CD14-positive monocyte (primary cell): Measurements from ENCODE around the gene STX10. TPM values are rescaled to one million over a fixed set of nuclear protein-coding genes. Genes with fewer than 3 reads are reported as not detected.

Experiments
- DNase-seq, 3 donors: peaks; one replicate each; pipeline ENCODE4 v3.0.0-alpha.2; 2011 to 2022
- H2AFZ ChIP-seq: 2 replicates; pipeline ENCODE4 v1.6.0; 2012; ENCODE audit warnings: mild to moderate bottlenecking, low read depth, low read length, inconsistent platforms; ENCODE audit not compliant: insufficient read depth, poor library complexity, severe bottlenecking
- H3K27ac ChIP-seq, 2 donors: 1 replicate in 1 of 2; 2 replicates in 1 of 2; pipeline ENCODE4 v1.5.1; 2012 to 2013; ENCODE audit warnings: low read length in 2 of 2, control low read depth in 1 of 2, inconsistent platforms in 1 of 2, low read depth in 1 of 2, mild to moderate bottlenecking in 1 of 2
- H3K27me3 ChIP-seq, 2 donors: one replicate each; pipeline versions ENCODE4 v1.6.0 to v1.6.1; 2011 to 2013; ENCODE audit warnings: low read length in 2 of 2; ENCODE audit not compliant: control insufficient read depth in 2 of 2, insufficient read depth in 2 of 2
- H3K36me3 ChIP-seq, 2 donors: replicated peaks in 1 of 2; 1 replicate in 1 of 2; 2 replicates in 1 of 2; pipeline versions ENCODE4 v1.5.1 to v1.6.1; 2012 to 2013; ENCODE audit warnings: low read length in 2 of 2, control low read depth in 1 of 2, inconsistent platforms in 1 of 2, mild to moderate bottlenecking in 1 of 2; ENCODE audit not compliant: insufficient read depth in 2 of 2, control insufficient read depth in 1 of 2
- H3K4me1 ChIP-seq, 2 donors: 1 replicate in 1 of 2; 2 replicates in 1 of 2; pipeline versions ENCODE4 v1.5.1 to v1.6.1; 2012 to 2013; ENCODE audit warnings: low read length in 2 of 2, control low read depth in 1 of 2, inconsistent platforms in 1 of 2, mild to moderate bottlenecking in 1 of 2, moderate library complexity in 1 of 2; ENCODE audit not compliant: insufficient read depth in 2 of 2, control insufficient read depth in 1 of 2
- H3K4me2 ChIP-seq: replicated peaks from 2 replicates; pipeline ENCODE3; 2012; ENCODE audit warnings: low read length, moderate library complexity, mild to moderate bottlenecking; ENCODE audit not compliant: poor library complexity, severe bottlenecking; ENCODE audit errors: extremely low read depth
- H3K4me3 ChIP-seq, 3 experiments: fragments of 200-600 bp in 1 of 3; sonication (generic) in 1 of 3; replicated peaks in 1 of 3; 1 replicate in 2 of 3; 2 replicates in 1 of 3; pipeline ENCODE4 v1.5.1; 2011 to 2013; ENCODE audit warnings: low read length in 3 of 3, mild to moderate bottlenecking in 3 of 3, control low read depth in 2 of 3, low read depth in 2 of 3, inconsistent platforms in 1 of 3, moderate library complexity in 1 of 3
- H3K79me2 ChIP-seq: 2 replicates; pipeline ENCODE4 v1.6.0; 2012; ENCODE audit warnings: mild to moderate bottlenecking, control low read depth, inconsistent platforms, low read length, moderate library complexity; ENCODE audit not compliant: insufficient read depth
- H3K9ac ChIP-seq: 2 replicates; pipeline ENCODE4 v1.6.0; 2017; ENCODE audit warnings: low read length, mild to moderate bottlenecking; ENCODE audit not compliant: insufficient read depth, poor library complexity, severe bottlenecking
- H3K9me3 ChIP-seq, 2 donors: replicated peaks in 1 of 2; 1 replicate in 1 of 2; 2 replicates in 1 of 2; pipeline versions ENCODE4 v1.5.1 to v1.6.1; 2012 to 2013; ENCODE audit warnings: low read length in 2 of 2, control low read depth in 1 of 2; ENCODE audit not compliant: control insufficient read depth in 1 of 2, insufficient read depth in 1 of 2
- H4K20me1 ChIP-seq: 2 replicates; pipeline ENCODE4 v1.6.0; 2012; ENCODE audit warnings: mild to moderate bottlenecking, low read length, control low read depth, moderate library complexity; ENCODE audit not compliant: insufficient read depth
- H3K27ac Mint-ChIP-seq, 7 donors: one replicate each; pipeline ENCODE4 v1.8.0; 2020; ENCODE audit warnings: mild to moderate bottlenecking in 7 of 7, mixed read lengths in 7 of 7, moderate library complexity in 6 of 7, inconsistent platforms in 2 of 7
- H3K27me3 Mint-ChIP-seq, 3 donors: one replicate each; pipeline ENCODE4 v1.8.0; 2021 to 2022; ENCODE audit warnings: low read depth in 3 of 3, mild to moderate bottlenecking in 3 of 3, mixed read lengths in 3 of 3, moderate library complexity in 3 of 3, inconsistent platforms in 1 of 3
- H3K36me3 Mint-ChIP-seq, 2 donors: one replicate each; pipeline ENCODE4 v1.8.0; 2020; ENCODE audit warnings: mixed read lengths in 2 of 2, inconsistent platforms in 1 of 2, mild to moderate bottlenecking in 1 of 2
- H3K4me1 Mint-ChIP-seq: one replicate; pipeline ENCODE4 v1.8.0; 2020; ENCODE audit warnings: mild to moderate bottlenecking, mixed read lengths
- H3K4me3 Mint-ChIP-seq, 2 donors: one replicate each; pipeline ENCODE4 v1.8.0; 2020; ENCODE audit warnings: mild to moderate bottlenecking in 2 of 2, mixed read lengths in 2 of 2, moderate library complexity in 1 of 2
- H3K9me3 Mint-ChIP-seq, 7 donors: one replicate each; pipeline ENCODE4 v1.8.0; 2020 to 2022; ENCODE audit warnings: mixed read lengths in 7 of 7, mild to moderate bottlenecking in 6 of 7, moderate library complexity in 6 of 7, inconsistent platforms in 2 of 7
- WGBS: methylation state at CpG from one replicate; pipeline ENCODE4 v1.1.5; 2013; ENCODE audit warnings: missing lambda C conversion rate; ENCODE audit not compliant: insufficient coverage; 5-methylcytosine and 5-hydroxymethylcytosine counted together
- intact Hi-C, 2 donors: fragments of 100-400 bp; cut with micrococcal nuclease; formaldehyde crosslinking; loops; one replicate each; pipeline versions ENCODE4 v1.15.0 to v1.15.1; 2023
- polyA plus RNA-seq, 3 donors: library from polyadenylated mRNA; depleted of rRNA in 1 of 3; unstranded in 2 of 3; stranded (reverse) in 1 of 3; fragments of 300-500 nt in 2 of 3; fragments of >200 nt in 1 of 3; fragmentation: Illumina TruSeq in 2 of 3; gene quantifications; 1 replicate in 2 of 3; 2 replicates in 1 of 3; pipeline ENCODE4 v1.2.3, GENCODE V29; 2012 to 2021
- TF ChIP-seq, protein P1 (sequence below): fragments of 200-600 bp; IDR thresholded peaks from one replicate; pipeline ENCODE4 v1.8.0; 2022; ENCODE audit warnings: antibody characterized with exemption, mild to moderate bottlenecking

The STX10 gene
- polyA plus RNA-seq, 3 donors, result 158 to 392 (median 172) TPM

GRCh38 chr19:13104848-13105711 is 45.1 kb downstream of the STX10 start:
- peaks cover 45% of the 10 kb centered on the region for H3K4me1 Mint-ChIP-seq
- no peaks in the 10 kb centered on the region for H3K27me3 ChIP-seq
- peak in 1 of 3 donors; percentile 38 for DNase-seq
- no peaks in the 10 kb centered on the region for H3K9me3 ChIP-seq
- peaks cover 18 to 24% of the 10 kb centered on the region in 2 donors for H3K36me3 ChIP-seq
- H3K9ac ChIP-seq, result peak overlapping the region; percentile 67
- peaks cover 53 to 64% of the 10 kb centered on the region in 2 donors for H3K4me1 ChIP-seq
- H3K9me3 Mint-ChIP-seq, result no peaks in the 10 kb centered on the region
- H3K27me3 Mint-ChIP-seq, result peaks cover 0 to 3% (median 0%) of the 10 kb centered on the region in 3 donors
- H2AFZ ChIP-seq, result peak overlapping the region; percentile 96
- WGBS, result 4% methylated on average over 3 of the region's 29 CpGs
- intact Hi-C loops, result loop anchor here (5.0 kb wide), 1 partner anchor 47 kb away; the partner anchor contains the start of genes IER2 (in 2 of the 2) and STX10 (in 2 of the 2)
- peak overlapping the region; percentile 89 to 97 (median 95) for H3K27ac Mint-ChIP-seq
- H3K79me2 ChIP-seq, result peaks cover 65% of the 10 kb centered on the region
- TF ChIP-seq, protein P1, sequence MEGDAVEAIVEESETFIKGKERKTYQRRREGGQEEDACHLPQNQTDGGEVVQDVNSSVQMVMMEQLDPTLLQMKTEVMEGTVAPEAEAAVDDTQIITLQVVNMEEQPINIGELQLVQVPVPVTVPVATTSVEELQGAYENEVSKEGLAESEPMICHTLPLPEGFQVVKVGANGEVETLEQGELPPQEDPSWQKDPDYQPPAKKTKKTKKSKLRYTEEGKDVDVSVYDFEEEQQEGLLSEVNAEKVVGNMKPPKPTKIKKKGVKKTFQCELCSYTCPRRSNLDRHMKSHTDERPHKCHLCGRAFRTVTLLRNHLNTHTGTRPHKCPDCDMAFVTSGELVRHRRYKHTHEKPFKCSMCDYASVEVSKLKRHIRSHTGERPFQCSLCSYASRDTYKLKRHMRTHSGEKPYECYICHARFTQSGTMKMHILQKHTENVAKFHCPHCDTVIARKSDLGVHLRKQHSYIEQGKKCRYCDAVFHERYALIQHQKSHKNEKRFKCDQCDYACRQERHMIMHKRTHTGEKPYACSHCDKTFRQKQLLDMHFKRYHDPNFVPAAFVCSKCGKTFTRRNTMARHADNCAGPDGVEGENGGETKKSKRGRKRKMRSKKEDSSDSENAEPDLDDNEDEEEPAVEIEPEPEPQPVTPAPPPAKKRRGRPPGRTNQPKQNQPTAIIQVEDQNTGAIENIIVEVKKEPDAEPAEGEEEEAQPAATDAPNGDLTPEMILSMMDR, result peak; percentile 73
- H3K4me3 ChIP-seq, result peak overlapping the region; percentile 61 to 92 (median 84)
- H3K4me2 ChIP-seq, result peak overlapping the region; percentile 100
- peak overlapping the region; percentile 91 to 98 for H3K4me3 Mint-ChIP-seq
- peaks cover 15 to 23% of the 10 kb centered on the region in 2 donors for H3K36me3 Mint-ChIP-seq
- peaks cover 26% of the 10 kb centered on the region for H4K20me1 ChIP-seq
- H3K27ac ChIP-seq, result peak overlapping the region; percentile 90 to 98

DNA sequence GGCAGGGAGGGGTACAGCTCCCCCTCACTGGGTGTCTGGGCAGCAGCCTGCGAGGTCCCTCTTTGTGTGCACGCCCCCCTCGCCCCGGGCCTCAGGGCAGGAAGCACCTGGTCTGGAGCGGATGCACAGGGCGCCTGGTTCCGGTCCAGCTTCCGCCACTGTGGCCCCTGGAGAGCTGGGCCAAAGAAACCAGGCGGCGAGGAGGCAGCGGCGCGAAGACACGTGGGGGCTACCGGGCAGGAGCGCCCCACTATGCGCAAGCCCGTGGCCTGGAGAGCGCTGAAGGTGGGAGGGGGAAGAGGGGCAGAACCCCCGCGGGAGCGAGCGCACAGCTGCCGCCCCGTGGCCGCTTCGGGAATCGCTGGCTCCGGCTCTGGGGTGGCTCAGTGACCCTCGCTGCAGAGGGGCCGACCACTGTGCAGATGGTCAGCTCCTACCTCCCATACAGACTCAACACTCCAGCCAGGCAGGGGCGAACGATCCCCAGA is 45.8 kb downstream of the STX10 start:
- Mint-ChIP-seq H3K36me3 (peaks cover 14 to 19% of the 10 kb centered on the region in 2 donors), H3K4me1 (peaks cover 52% of the 10 kb centered on the region), H3K27me3 (peaks cover 0 to 1% (median 0%) of the 10 kb centered on the region in 3 donors), H3K9me3 (no peaks in the 10 kb centered on the region), H3K27ac (peak overlapping the region; percentile 89 to 97 (median 95)), H3K4me3 (peak overlapping the region; percentile 91 to 98)
- Histone ChIP-seq H3K4me3 (peak overlapping the region; percentile 61 to 92 (median 84)), H3K9ac (peak overlapping the region; percentile 67), H4K20me1 (peaks cover 27% of the 10 kb centered on the region), H3K27ac (peak overlapping the region; percentile 90 to 98), H3K9me3 (no peaks in the 10 kb centered on the region), H3K36me3 (peaks cover 13 to 21% of the 10 kb centered on the region in 2 donors), H3K27me3 (no peaks in the 10 kb centered on the region), H2AFZ (peak overlapping the region; percentile 96), H3K4me1 (peaks cover 60 to 70% of the 10 kb centered on the region in 2 donors), H3K79me2 (peaks cover 67% of the 10 kb centered on the region), H3K4me2 (peak overlapping the region; percentile 100)
- 0% methylated on average over 24 of the region's 33 CpGs for WGBS
- intact Hi-C loops, result loop anchor here (5.0 kb wide), 1 partner anchor 48 kb away; the partner anchor contains the start of genes IER2 (in 2 of the 2) and STX10 (in 2 of the 2)
- DNase-seq, result peak; percentile 54 to 67 (median 67)
- TF ChIP-seq, protein P1, result peak; percentile 98
